Heart right ventricle (tissue), 16 donors: ENCODE measurements around the gene DGKZ. TPM values are rescaled to one million over a fixed set of nuclear protein-coding genes. Genes with fewer than 3 reads are reported as not detected.
A peak's percentile ranks its signal among the peaks of the same experiment; 100 is the strongest.

ENCODE experiments used
- ATAC-seq, 8 donors: fragments of 200-7000 bp; cut with Tn5 transposase; one replicate each; pipeline ENCODE4 v1.9.1; 2020; ENCODE audit warnings: mild to moderate bottlenecking in 8 of 8, moderate library complexity in 8 of 8, moderate number of reproducible peaks in 1 of 8
- DNase-seq, 2 donors: peaks; one replicate each; pipeline ENCODE4 v3.0.0-alpha.2; 2020
- H3K27ac ChIP-seq, 10 donors: fragments of 200-600 bp; sonication (generic) in 2 of 10; one replicate each; pipeline versions ENCODE4 v1.5.0 to v1.8.0; 2020 to 2022; ENCODE audit warnings: mild to moderate bottlenecking in 3 of 10
- H3K27me3 ChIP-seq, 7 donors: fragments of 200-600 bp; one replicate each; pipeline ENCODE4 v1.8.0; 2021 to 2022; ENCODE audit warnings: mild to moderate bottlenecking in 2 of 7
- H3K36me3 ChIP-seq, 9 donors: fragments of 200-600 bp; sonication (generic) in 1 of 9; one replicate each; pipeline versions ENCODE4 v1.5.0 to v1.8.0; 2020 to 2022; ENCODE audit warnings: mild to moderate bottlenecking in 2 of 9
- H3K4me1 ChIP-seq, 9 donors: fragments of 200-600 bp; sonication (generic) in 1 of 9; one replicate each; pipeline versions ENCODE4 v1.5.0 to v1.8.0; 2020 to 2022; ENCODE audit warnings: mild to moderate bottlenecking in 4 of 9
- H3K4me3 ChIP-seq, 10 donors: fragments of 200-600 bp; sonication (generic) in 2 of 10; one replicate each; pipeline versions ENCODE4 v1.5.0 to v1.8.0; 2020 to 2022; ENCODE audit warnings: mild to moderate bottlenecking in 7 of 10, moderate library complexity in 2 of 10
- H3K9me3 ChIP-seq, 11 donors: fragments of 200-600 bp in 10 of 11; sonication (generic) in 2 of 11; one replicate each; pipeline versions ENCODE4 v1.5.0 to v1.8.0; 2013 to 2022; ENCODE audit warnings: mild to moderate bottlenecking in 2 of 11, control low read depth in 1 of 11, moderate library complexity in 1 of 11
- CTCF ChIP-seq, 9 donors: fragments of 200-600 bp; sonication (generic) in 2 of 9; IDR thresholded peaks; one replicate each; pipeline versions ENCODE4 v1.5.0 to v1.8.0; 2021 to 2022; ENCODE audit warnings: antibody characterized with exemption in 9 of 9, mild to moderate bottlenecking in 5 of 9, moderate library complexity in 1 of 9
- WGBS, 2 donors: extraction: QIAGEN DNeasy Blood & Tissue Kit; methylation state at CpG; one replicate each; pipeline ENCODE4 v1.1.7; 2013; ENCODE audit warnings: inconsistent platforms in 1 of 2; 5-methylcytosine and 5-hydroxymethylcytosine counted together
- intact Hi-C, 10 donors: fragments of 100-400 bp; cut with DNase I; formaldehyde crosslinking; loops; one replicate each; pipeline versions ENCODE4 v1.11.1 to v1.14.2; 2022
- polyA plus RNA-seq, 2 donors: library from polyadenylated mRNA; stranded (reverse); fragments of 200-250 nt; gene quantifications; one replicate each; pipeline ENCODE4 v1.2.3, GENCODE V29; 2013
- total RNA-seq, 10 donors: library from RNA; stranded (reverse); fragmentation: NEBNext Ultra II Directional in 3 of 10; extraction: Animal tissue kit (Norgen Biotek cat#: 25700) in 3 of 10; gene quantifications; one replicate each; pipeline versions ENCODE4 v1.2.1 to v1.2.4, GENCODE V29; 2021 to 2023
- donor health status: Arrhythmogenic right ventricular cardiomyopathy.
- donor health status: ischemic (EF 13 %, LVEDD 7.1; RV severe dilation, severe dysfunction).
- donor health status: healthy with polysubstance abuse.
- donor health status: DM: no; HTN: yes; CAD: no.
- donor health status: DM: no; HTN: no; CAD: no.
- donor health status: ischemic (EF 25% LVEDD 6.9; RV normal size, moderate dysfunction).
- donor health status: ischemic (EF 25% LVEDD 5.7; RV mildly dilated, moderate dysfunction).
- donor health status: healthy.
- donor health status: DM: yes; HTN: yes; CAD: no.
- donor health status: Ischemic cardiomyopathy.
- donor health status: ischemic (EF 35%, LVEDD 5.7; RV mildly dilated, moderate dysfunction).
- donor health status: nonischemic (EF 11% LVEDD 7.7; RV severe dilation, severe dysfunction).
- donor health status: DM: yes; HTN: yes; CAD: no.
- donor health status: PGD.
- donor health status: ischemic (EF 29% LVEDD 5.4; RV normal size, mild dysfunction).
- donor health status: nonischemic (EF 23%, LVEDD 6.1; RV moderate dilation, normal function).

DGKZ gene
- total and polyA plus RNA-seq, 12 donors, result 31.9 to 107 (median 60.1) TPM

DNA sequence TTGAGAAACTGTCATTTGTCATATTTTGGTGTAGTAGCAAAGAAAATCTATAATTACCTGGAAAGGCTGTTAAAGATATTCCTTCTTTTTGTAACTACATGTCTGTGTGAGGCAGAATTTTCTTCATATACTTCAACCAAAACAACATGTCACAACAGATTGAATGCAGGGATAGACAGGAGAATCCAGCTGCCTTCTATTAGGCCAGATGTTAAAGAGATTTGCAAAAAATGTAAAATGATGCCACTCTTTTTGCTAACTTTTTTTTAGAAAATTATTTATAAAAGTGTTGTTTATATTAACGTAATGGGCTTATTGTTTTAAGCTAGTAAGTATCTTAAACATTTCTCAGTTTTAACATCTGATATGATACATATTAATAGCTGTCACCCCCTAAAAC is 12.7 kb downstream of the DGKZ start:
- WGBS, 2 donors, result 74 to 81% methylated on average over 1 of the region's 1 CpG
- intact Hi-C loops, result loop anchor here in 1 of 10 donors (5.0 kb wide), 1 partner anchor 123 kb away; no protein-coding TSS in a partner anchor
- H3K9me3 ChIP-seq, result no peaks in the 10 kb centered on the region
- ATAC-seq, result no peak
- H3K27me3 ChIP-seq, result no peaks in the 10 kb centered on the region
- H3K4me3 ChIP-seq, result no peak overlapping the region
- TF ChIP-seq CTCF (IDR thresholded peaks at IDR 0.05), result no peak
- H3K27ac ChIP-seq, result no peak overlapping the region
- H3K36me3 ChIP-seq, result peaks cover 0 to 24% (median 0%) of the 10 kb centered on the region in 9 donors
- DNase-seq, result no peak
- H3K4me1 ChIP-seq, result peaks cover 25 to 89% (median 50%) of the 10 kb centered on the region in 9 donors

DNA sequence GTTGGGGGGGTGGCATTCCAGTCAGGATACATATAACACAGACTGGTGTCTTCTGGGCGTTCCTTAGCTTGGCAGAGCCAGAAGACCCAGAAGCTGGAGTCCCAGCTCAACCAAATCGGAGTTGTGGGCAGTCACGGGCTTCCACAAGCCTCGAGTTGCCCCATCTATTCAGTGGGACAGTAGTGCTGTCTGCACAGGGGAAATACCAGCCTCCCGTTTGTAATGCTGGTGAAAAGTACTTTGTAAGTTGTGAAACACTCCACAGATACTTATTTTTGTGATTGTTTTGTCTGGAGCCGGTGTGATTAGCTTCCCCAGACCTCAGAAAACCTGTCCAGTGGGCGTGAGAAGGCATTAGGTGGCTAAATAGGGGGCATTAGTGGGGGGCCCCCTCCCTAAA is 13.6 kb downstream of the DGKZ start:
- Histone ChIP-seq H3K4me1 (peaks cover 25 to 86% (median 54%) of the 10 kb centered on the region in 9 donors), H3K36me3 (peaks cover 0 to 30% (median 0%) of the 10 kb centered on the region in 9 donors), H3K9me3 (no peaks in the 10 kb centered on the region), H3K27me3 (no peaks in the 10 kb centered on the region), H3K4me3 (peak overlapping the region in 9 of 10 donors; percentile 31 to 60 (median 57)), H3K27ac (peak overlapping the region; percentile 68 to 97 (median 93))
- 50% methylated on average over 7 of the region's 7 CpGs for WGBS, 2 donors
- ATAC-seq, result no peak
- TF ChIP-seq CTCF (IDR thresholded peaks at IDR 0.05), result no peak
- peak in 1 of 2 donors; percentile 3 for DNase-seq
- intact Hi-C loops, result loop anchor here in 1 of 10 donors (5.0 kb wide), 1 partner anchor 124 kb away; no protein-coding TSS in a partner anchor

GRCh38 chr11:46361283-46362155 is 14.3 kb downstream of the DGKZ start:
- Histone ChIP-seq H3K9me3 (no peaks in the 10 kb centered on the region), H3K4me3 (peak overlapping the region in 9 of 10 donors; percentile 31 to 60 (median 57)), H3K27ac (peak overlapping the region; percentile 68 to 97 (median 93)), H3K4me1 (peaks cover 25 to 79% (median 54%) of the 10 kb centered on the region in 9 donors), H3K27me3 (no peaks in the 10 kb centered on the region), H3K36me3 (peaks cover 0 to 26% (median 0%) of the 10 kb centered on the region in 9 donors)
- peak; percentile 72 to 87 (median 82) for ATAC-seq
- no peak for TF ChIP-seq CTCF (IDR thresholded peaks at IDR 0.05)
- peak; percentile 74 to 87 for DNase-seq
- intact Hi-C loops, result loop anchor here in 2 of 10 donors (2.0 to 5.0 kb wide), 2 partner anchors 13 to 124 kb away; no protein-coding TSS in a partner anchor
- WGBS, 2 donors, result 6 to 10% methylated on average over 23 to 26 of the region's 26 CpGs
